ENCODE results near the gene CTNNBIP1.

GRCh38 chr1:9850442-9851162 lies 59.5 kb downstream of the CTNNBIP1 start:
- TF ChIP-seq SP1 (IDR thresholded peaks at IDR 0.05; ENCODE audit: low read depth) (no peak), YY1 (IDR thresholded peaks at IDR 0.05; ENCODE audit: extremely low read depth, insufficient replicate concordance, low read depth, low read length) (no peak), POLR2AphosphoS5 (IDR thresholded peaks at IDR 0.05; ENCODE audit: low read depth, low read length) (no peak), TCF7L2 (IDR thresholded peaks at IDR 0.05; ENCODE audit: borderline replicate concordance, extremely low read depth, insufficient read depth, insufficient read length) (no peak), SRF (IDR thresholded peaks at IDR 0.05; ENCODE audit: low read depth) (no peak), POLR2A (IDR thresholded peaks at IDR 0.05; ENCODE audit: borderline replicate concordance, extremely low read depth, insufficient read depth, insufficient read length) (no peak), FOSL1 (IDR thresholded peaks at IDR 0.05; ENCODE audit: low read depth) (no peak), RAD21 (IDR thresholded peaks at IDR 0.05; ENCODE audit: low read depth) (no peak), EZH2phosphoT487 (IDR thresholded peaks at IDR 0.05; ENCODE audit: borderline replicate concordance) (no peak), ZFX (IDR thresholded peaks at IDR 0.05) (no peak), ATF3 (IDR thresholded peaks at IDR 0.05) (no peak), EZH2 (IDR thresholded peaks at IDR 0.05) (no peak), CEBPB (IDR thresholded peaks at IDR 0.05; ENCODE audit: low read depth) (no peak)
- TF ChIP-seq, protein P1, sequence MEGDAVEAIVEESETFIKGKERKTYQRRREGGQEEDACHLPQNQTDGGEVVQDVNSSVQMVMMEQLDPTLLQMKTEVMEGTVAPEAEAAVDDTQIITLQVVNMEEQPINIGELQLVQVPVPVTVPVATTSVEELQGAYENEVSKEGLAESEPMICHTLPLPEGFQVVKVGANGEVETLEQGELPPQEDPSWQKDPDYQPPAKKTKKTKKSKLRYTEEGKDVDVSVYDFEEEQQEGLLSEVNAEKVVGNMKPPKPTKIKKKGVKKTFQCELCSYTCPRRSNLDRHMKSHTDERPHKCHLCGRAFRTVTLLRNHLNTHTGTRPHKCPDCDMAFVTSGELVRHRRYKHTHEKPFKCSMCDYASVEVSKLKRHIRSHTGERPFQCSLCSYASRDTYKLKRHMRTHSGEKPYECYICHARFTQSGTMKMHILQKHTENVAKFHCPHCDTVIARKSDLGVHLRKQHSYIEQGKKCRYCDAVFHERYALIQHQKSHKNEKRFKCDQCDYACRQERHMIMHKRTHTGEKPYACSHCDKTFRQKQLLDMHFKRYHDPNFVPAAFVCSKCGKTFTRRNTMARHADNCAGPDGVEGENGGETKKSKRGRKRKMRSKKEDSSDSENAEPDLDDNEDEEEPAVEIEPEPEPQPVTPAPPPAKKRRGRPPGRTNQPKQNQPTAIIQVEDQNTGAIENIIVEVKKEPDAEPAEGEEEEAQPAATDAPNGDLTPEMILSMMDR (IDR thresholded peaks at IDR 0.05 in 2 of 3, conservative IDR thresholded peaks at IDR 0.05 in 1 of 3; ENCODE audit: borderline replicate concordance in 1 of 3, insufficient read depth in 1 of 3, low read depth in 2 of 3, low read length in 2 of 3): no peak

All from HCT116 (cell line).